Endodermal cell (in vitro differentiated cells): ENCODE measurements around the gene EFHC1. TPM values are rescaled to one million over a fixed set of nuclear protein-coding genes. Genes with fewer than 3 reads are reported as not detected.

Experiments
- DNase-seq: peaks from one replicate; pipeline ENCODE4 v3.0.0-alpha.2; 2017
- H3K27ac ChIP-seq: 2 replicates; pipeline ENCODE4 v1.5.1; 2013; ENCODE audit warnings: mild to moderate bottlenecking, low read depth, low read length, moderate library complexity
- H3K27me3 ChIP-seq: 2 replicates; pipeline ENCODE4 v1.6.1; 2013; ENCODE audit warnings: mild to moderate bottlenecking, low read length, moderate library complexity; ENCODE audit not compliant: insufficient read depth, control insufficient read depth, poor library complexity, severe bottlenecking
- H3K36me3 ChIP-seq: 2 replicates; pipeline ENCODE4 v1.7.0; 2013; ENCODE audit warnings: mild to moderate bottlenecking, low read length, moderate library complexity; ENCODE audit not compliant: control insufficient read depth, insufficient read depth
- H3K4me1 ChIP-seq: one replicate; pipeline ENCODE4 v1.7.0; 2013; ENCODE audit warnings: low read length; ENCODE audit not compliant: control insufficient read depth, insufficient read depth
- H3K4me3 ChIP-seq: 2 replicates; pipeline ENCODE4 v1.5.1; 2013; ENCODE audit warnings: mild to moderate bottlenecking, low read length, moderate library complexity
- H3K9ac ChIP-seq: 2 replicates; pipeline ENCODE4 v1.6.1; 2013; ENCODE audit warnings: mild to moderate bottlenecking, low read length, moderate library complexity; ENCODE audit not compliant: poor library complexity, severe bottlenecking; ENCODE audit errors: extremely low read depth
- H3K9me3 ChIP-seq: 2 replicates; pipeline ENCODE4 v1.6.1; 2013; ENCODE audit warnings: mild to moderate bottlenecking, low read length, moderate library complexity; ENCODE audit not compliant: control insufficient read depth
- H3K27ac Mint-ChIP-seq: 2 replicates; pipeline ENCODE4 v1.8.0; 2020; ENCODE audit warnings: mixed read lengths
- H3K27me3 Mint-ChIP-seq: 2 replicates; pipeline ENCODE4 v1.8.0; 2021; ENCODE audit warnings: mild to moderate bottlenecking, mixed read lengths; ENCODE audit not compliant: insufficient read depth
- H3K36me3 Mint-ChIP-seq: 2 replicates; pipeline ENCODE4 v1.8.0; 2020; ENCODE audit warnings: low read depth, mixed read lengths
- H3K4me1 Mint-ChIP-seq: 2 replicates; pipeline ENCODE4 v1.8.0; 2020; ENCODE audit warnings: mixed read lengths
- H3K4me3 Mint-ChIP-seq: 2 replicates; pipeline ENCODE4 v1.8.0; 2020; ENCODE audit warnings: mild to moderate bottlenecking, moderate library complexity, mixed read lengths
- H3K9me3 Mint-ChIP-seq: 2 replicates; pipeline ENCODE4 v1.8.0; 2020; ENCODE audit warnings: mild to moderate bottlenecking, mixed read lengths
- WGBS, 2 experiments: methylation state at CpG; one replicate each; pipeline versions ENCODE4 v1.1.5 to v1.1.7; 2013; ENCODE audit warnings: missing lambda C conversion rate in 2 of 2, mixed read lengths in 1 of 2; ENCODE audit not compliant: insufficient coverage in 1 of 2, insufficient read length in 1 of 2; 5-methylcytosine and 5-hydroxymethylcytosine counted together
- total RNA-seq, 2 donors: library from RNA; stranded (reverse); fragmentation: NEBNext Ultra II Directional in 1 of 2; extraction: Animal tissue kit (Norgen Biotek cat#: 25700) in 1 of 2; gene quantifications; 2 replicates in 1 of 2; 3 replicates in 1 of 2; pipeline ENCODE4 v1.2.1, GENCODE V29; 2021
- TF ChIP-seq, protein P1 (sequence below): fragments of 200-600 bp; sonication (generic); conservative IDR thresholded peaks from 2 replicates; pipeline ENCODE4 v1.5.0; 2021; ENCODE audit warnings: antibody characterized with exemption, mild to moderate bottlenecking

Gene EFHC1
- total RNA-seq, 2 donors from 2014 or later: 26.4 to 46.4 TPM

DNA sequence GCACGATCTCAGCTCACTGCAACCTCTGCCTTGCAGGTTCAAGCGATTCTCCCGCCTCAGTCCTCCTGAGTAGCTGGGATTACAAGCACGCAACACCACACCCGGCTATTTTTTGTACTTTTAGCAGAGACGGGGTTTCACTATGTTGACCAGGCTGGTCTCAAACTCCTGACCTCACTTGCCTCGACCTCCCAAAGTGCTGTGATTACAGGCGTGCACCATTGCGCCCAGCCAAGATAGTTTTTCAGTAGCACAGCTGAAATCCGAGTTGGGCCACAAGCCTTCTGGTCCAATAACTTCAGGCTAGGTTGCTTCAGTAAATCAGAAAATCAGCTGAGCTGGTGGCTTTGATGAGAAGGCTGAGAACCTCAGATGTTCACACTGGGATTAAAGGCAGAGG, 91.0 kb downstream of the EFHC1 start:
- Mint-ChIP-seq H3K4me3 (no peak overlapping the region), H3K27ac (no peak overlapping the region), H3K27me3 (no peaks in the 10 kb centered on the region), H3K4me1 (peaks cover 8% of the 10 kb centered on the region), H3K9me3 (no peaks in the 10 kb centered on the region), H3K36me3 (peaks cover 61% of the 10 kb centered on the region)
- whole genome bisulfite sequencing, 2 experiments: 88 to 94% methylated on average over 8 to 10 of the region's 10 CpGs
- no peak overlapping the region for H3K4me3 ChIP-seq
- peaks cover 45% of the 10 kb centered on the region for H3K36me3 ChIP-seq
- no peak overlapping the region for H3K27ac ChIP-seq
- no peaks in the 10 kb centered on the region for H3K4me1 ChIP-seq
- TF ChIP-seq, protein P1, sequence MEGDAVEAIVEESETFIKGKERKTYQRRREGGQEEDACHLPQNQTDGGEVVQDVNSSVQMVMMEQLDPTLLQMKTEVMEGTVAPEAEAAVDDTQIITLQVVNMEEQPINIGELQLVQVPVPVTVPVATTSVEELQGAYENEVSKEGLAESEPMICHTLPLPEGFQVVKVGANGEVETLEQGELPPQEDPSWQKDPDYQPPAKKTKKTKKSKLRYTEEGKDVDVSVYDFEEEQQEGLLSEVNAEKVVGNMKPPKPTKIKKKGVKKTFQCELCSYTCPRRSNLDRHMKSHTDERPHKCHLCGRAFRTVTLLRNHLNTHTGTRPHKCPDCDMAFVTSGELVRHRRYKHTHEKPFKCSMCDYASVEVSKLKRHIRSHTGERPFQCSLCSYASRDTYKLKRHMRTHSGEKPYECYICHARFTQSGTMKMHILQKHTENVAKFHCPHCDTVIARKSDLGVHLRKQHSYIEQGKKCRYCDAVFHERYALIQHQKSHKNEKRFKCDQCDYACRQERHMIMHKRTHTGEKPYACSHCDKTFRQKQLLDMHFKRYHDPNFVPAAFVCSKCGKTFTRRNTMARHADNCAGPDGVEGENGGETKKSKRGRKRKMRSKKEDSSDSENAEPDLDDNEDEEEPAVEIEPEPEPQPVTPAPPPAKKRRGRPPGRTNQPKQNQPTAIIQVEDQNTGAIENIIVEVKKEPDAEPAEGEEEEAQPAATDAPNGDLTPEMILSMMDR: no peak
- H3K9ac ChIP-seq: no peak overlapping the region
- no peak for DNase-seq
- no peaks in the 10 kb centered on the region for H3K27me3 ChIP-seq
- no peaks in the 10 kb centered on the region for H3K9me3 ChIP-seq

DNA sequence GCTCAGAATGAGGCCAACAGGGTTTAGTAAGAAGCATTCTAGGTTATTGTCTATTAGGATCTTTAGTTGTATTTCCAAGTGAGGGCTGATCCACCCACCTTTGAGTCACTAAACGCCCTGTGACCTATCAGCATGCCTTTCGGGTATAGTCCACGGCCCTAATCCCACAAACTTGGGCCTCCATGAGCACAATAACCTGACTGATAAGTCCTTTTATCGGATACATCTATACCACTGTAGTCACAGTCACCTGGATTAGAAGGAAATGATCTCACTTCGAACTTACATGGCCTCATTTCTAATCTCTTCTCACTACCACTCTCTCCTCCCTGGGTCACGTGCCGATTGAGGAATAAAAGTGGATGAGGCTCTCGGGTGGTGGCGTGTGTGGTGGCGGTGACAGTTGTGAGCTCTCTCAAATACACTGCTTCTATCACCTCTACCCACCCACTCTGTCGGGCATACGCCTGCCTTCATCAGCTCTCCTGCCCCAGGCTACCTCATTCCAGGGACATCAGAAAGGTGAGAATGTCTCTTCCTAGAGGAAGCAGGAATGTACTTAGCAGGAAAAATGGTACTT, 91.5 kb downstream of the EFHC1 start:
- H3K4me3 Mint-ChIP-seq: no peak overlapping the region
- Histone ChIP-seq H3K4me3 (no peak overlapping the region), H3K4me1 (no peaks in the 10 kb centered on the region), H3K9me3 (no peaks in the 10 kb centered on the region), H3K27me3 (no peaks in the 10 kb centered on the region), H3K27ac (no peak overlapping the region), H3K9ac (no peak overlapping the region), H3K36me3 (peaks cover 45% of the 10 kb centered on the region)
- H3K27me3 Mint-ChIP-seq: no peaks in the 10 kb centered on the region
- DNase-seq: no peak
- TF ChIP-seq, protein P1: no peak
- no peaks in the 10 kb centered on the region for H3K9me3 Mint-ChIP-seq
- H3K27ac Mint-ChIP-seq: peak overlapping the region; percentile 55
- 95 to 96% methylated on average over 4 to 12 of the region's 12 CpGs for WGBS, 2 experiments
- peaks cover 8% of the 10 kb centered on the region for H3K4me1 Mint-ChIP-seq
- peaks cover 61% of the 10 kb centered on the region for H3K36me3 Mint-ChIP-seq

DNA sequence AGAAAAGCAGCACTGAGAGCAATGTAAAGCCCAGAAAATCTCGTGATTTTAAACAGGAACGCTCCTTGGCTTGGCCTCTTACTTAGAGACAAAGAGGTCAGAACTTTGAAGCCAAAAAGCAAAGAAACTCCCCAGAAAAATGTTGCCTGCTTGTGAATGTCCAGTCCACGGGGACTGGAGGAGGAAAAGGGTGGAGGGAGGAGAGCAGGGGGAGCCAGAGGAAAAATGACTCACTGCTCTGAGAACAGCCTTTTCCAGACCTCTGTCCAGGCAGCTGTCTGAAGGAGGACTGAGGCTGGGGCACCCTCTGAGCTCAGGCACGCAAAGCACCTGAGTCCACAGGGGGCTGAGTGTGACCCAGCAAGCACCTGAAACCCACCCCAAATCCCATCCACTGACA, 92.1 kb downstream of the EFHC1 start:
- peaks cover 45% of the 10 kb centered on the region for H3K36me3 ChIP-seq
- peaks cover 61% of the 10 kb centered on the region for H3K36me3 Mint-ChIP-seq
- H3K27me3 Mint-ChIP-seq: no peaks in the 10 kb centered on the region
- TF ChIP-seq, protein P1: no peak
- no peaks in the 10 kb centered on the region for H3K27me3 ChIP-seq
- WGBS, 2 experiments: 87% methylated on average over 4 of the region's 4 CpGs
- H3K9me3 Mint-ChIP-seq: no peaks in the 10 kb centered on the region
- no peak overlapping the region for H3K4me3 ChIP-seq
- DNase-seq: no peak
- peaks cover 1% of the 10 kb centered on the region for H3K4me1 ChIP-seq
- no peak overlapping the region for H3K9ac ChIP-seq
- no peak overlapping the region for H3K4me3 Mint-ChIP-seq
- peak overlapping the region; percentile 72 for H3K27ac Mint-ChIP-seq
- no peaks in the 10 kb centered on the region for H3K9me3 ChIP-seq
- peaks cover 8% of the 10 kb centered on the region for H3K4me1 Mint-ChIP-seq
- no peak overlapping the region for H3K27ac ChIP-seq
